Measurements from ENCODE around the gene DTX1. TPM values are rescaled to one million over a fixed set of nuclear protein-coding genes. Genes with fewer than 3 reads are reported as not detected.

The DTX1 gene
- total and polyA plus RNA-seq, 4 donors = 2.1 to 33.2 (median 10.0) TPM

DNA sequence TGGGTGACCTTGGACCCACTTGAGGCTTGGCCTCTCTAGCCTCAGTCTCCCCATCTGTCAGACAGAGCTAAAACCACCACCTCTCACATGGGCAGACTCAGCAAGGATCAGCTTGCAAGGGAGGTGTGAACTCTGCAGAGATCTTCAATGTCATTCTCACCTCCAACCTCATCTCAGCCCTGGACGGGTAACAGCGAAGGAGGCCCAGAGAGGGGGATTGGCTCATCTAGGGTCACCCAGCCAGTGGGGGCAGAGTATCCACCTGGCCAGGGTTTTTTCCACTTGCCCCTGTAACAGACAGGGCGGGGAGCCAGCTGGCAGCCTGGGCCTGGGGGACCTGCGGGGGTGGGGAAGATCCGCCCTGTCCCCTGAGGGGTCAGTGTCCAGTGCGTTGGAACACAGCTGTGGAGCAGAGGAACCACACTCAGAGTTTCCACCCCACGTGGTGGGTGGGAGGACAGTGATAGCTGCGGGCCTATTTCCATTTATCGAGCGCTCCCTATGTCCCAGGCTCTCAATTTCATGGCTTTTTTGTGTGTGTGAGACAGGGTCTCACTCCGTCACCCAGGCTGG lies 27.4 kb downstream of the DTX1 start (continued):
- TF ChIP-seq, protein P1, sequence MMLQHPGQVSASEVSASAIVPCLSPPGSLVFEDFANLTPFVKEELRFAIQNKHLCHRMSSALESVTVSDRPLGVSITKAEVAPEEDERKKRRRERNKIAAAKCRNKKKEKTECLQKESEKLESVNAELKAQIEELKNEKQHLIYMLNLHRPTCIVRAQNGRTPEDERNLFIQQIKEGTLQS (IDR thresholded peaks at IDR 0.05) = peak; percentile 15
- TF ChIP-seq HNF4G (IDR thresholded peaks at IDR 0.05) = no peak
- no peak for TF ChIP-seq GABPA (IDR thresholded peaks at IDR 0.05 in 1 of 2, conservative IDR thresholded peaks at IDR 0.05 in 1 of 2)

DNA sequence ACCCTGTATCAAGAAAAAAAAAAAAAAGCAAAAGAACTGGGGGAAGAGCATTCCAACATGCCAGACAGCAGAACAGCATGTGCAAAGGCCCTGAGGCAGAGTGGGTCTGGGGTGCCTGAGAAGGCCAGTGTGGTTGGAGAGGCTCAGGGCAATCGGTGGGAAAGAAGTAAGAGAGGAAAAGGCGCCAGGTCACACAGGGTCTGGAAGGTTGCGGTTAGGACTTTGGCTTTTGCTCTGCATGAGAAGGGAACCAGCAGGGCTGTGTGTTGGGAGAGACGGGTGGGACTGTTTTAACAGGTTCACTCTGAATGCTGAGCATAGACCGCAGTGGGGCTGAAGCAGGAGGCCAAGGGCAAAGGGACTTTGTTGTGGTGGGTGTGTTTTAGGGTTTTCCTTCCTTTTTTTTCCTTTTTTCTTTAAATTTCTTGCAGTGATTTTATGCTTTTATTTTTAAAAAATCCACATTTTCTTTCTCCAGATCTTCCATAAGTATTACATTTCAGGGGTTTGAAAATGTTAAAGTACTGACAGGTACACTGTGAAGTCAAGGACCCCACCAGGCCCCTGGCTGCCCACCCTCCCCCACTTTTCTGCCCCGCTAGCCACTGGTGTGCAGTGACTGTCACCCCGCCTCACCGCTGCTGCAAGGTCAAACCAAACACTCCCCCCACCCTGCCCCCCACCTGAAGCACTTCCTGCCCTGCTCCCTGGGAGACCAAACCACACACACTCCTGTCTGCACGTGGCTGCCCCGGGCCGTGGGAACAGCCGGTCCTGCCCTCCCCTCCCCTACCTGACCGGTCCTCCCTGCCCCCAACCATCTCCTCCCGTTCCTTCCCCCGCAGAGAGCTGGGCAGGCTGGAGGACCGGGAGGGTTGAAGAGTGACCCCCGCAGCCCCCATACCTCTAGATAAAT lies 30.0 kb downstream of the DTX1 start:
- Histone ChIP-seq H3K4me3 (ENCODE audit: low read depth in 1 of 3, low read length in 3 of 3) (no peak overlapping the region), H3K9me3 (ENCODE audit: control insufficient read depth in 4 of 4, low read length in 3 of 4) (no peaks in the 10 kb centered on the region), H3K27ac (ENCODE audit: low read depth in 1 of 2, low read length in 2 of 2) (no peak overlapping the region), H3K27me3 (ENCODE audit: control insufficient read depth in 4 of 4, insufficient read depth in 4 of 4, low read length in 3 of 4) (no peaks in the 10 kb centered on the region), H3K36me3 (ENCODE audit: control insufficient read depth in 4 of 4, insufficient read depth in 3 of 4, low read depth in 1 of 4, low read length in 3 of 4) (peaks cover 0 to 6% (median 2%) of the 10 kb centered on the region in 4 donors), H3K4me1 (ENCODE audit: control insufficient read depth in 4 of 4, insufficient read depth in 4 of 4, low read length in 3 of 4) (peaks cover 0 to 4% (median 2%) of the 10 kb centered on the region in 4 donors), H3K9ac (ENCODE audit: low read depth in 1 of 2, low read length in 2 of 2) (no peak overlapping the region)
- TF ChIP-seq FOXA2 (IDR thresholded peaks at IDR 0.05) = no peak
- no peak for TF ChIP-seq RAD21 (IDR thresholded peaks at IDR 0.05)
- no peak for TF ChIP-seq GABPA (IDR thresholded peaks at IDR 0.05 in 1 of 2, conservative IDR thresholded peaks at IDR 0.05 in 1 of 2)
- TF ChIP-seq, protein P1 (IDR thresholded peaks at IDR 0.05) = no peak
- TF ChIP-seq, protein P2, sequence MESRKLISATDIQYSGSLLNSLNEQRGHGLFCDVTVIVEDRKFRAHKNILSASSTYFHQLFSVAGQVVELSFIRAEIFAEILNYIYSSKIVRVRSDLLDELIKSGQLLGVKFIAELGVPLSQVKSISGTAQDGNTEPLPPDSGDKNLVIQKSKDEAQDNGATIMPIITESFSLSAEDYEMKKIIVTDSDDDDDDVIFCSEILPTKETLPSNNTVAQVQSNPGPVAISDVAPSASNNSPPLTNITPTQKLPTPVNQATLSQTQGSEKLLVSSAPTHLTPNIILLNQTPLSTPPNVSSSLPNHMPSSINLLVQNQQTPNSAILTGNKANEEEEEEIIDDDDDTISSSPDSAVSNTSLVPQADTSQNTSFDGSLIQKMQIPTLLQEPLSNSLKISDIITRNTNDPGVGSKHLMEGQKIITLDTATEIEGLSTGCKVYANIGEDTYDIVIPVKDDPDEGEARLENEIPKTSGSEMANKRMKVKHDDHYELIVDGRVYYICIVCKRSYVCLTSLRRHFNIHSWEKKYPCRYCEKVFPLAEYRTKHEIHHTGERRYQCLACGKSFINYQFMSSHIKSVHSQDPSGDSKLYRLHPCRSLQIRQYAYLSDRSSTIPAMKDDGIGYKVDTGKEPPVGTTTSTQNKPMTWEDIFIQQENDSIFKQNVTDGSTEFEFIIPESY (IDR thresholded peaks at IDR 0.05) = no peak
- TF ChIP-seq, protein P3, sequence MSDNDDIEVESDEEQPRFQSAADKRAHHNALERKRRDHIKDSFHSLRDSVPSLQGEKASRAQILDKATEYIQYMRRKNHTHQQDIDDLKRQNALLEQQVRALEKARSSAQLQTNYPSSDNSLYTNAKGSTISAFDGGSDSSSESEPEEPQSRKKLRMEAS (IDR thresholded peaks at IDR 0.05) = no peak
- TF ChIP-seq, protein P4, sequence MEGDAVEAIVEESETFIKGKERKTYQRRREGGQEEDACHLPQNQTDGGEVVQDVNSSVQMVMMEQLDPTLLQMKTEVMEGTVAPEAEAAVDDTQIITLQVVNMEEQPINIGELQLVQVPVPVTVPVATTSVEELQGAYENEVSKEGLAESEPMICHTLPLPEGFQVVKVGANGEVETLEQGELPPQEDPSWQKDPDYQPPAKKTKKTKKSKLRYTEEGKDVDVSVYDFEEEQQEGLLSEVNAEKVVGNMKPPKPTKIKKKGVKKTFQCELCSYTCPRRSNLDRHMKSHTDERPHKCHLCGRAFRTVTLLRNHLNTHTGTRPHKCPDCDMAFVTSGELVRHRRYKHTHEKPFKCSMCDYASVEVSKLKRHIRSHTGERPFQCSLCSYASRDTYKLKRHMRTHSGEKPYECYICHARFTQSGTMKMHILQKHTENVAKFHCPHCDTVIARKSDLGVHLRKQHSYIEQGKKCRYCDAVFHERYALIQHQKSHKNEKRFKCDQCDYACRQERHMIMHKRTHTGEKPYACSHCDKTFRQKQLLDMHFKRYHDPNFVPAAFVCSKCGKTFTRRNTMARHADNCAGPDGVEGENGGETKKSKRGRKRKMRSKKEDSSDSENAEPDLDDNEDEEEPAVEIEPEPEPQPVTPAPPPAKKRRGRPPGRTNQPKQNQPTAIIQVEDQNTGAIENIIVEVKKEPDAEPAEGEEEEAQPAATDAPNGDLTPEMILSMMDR (IDR thresholded peaks at IDR 0.05; ENCODE audit: low read depth, low read length, missing input control) = no peak
- TF ChIP-seq, protein P5, sequence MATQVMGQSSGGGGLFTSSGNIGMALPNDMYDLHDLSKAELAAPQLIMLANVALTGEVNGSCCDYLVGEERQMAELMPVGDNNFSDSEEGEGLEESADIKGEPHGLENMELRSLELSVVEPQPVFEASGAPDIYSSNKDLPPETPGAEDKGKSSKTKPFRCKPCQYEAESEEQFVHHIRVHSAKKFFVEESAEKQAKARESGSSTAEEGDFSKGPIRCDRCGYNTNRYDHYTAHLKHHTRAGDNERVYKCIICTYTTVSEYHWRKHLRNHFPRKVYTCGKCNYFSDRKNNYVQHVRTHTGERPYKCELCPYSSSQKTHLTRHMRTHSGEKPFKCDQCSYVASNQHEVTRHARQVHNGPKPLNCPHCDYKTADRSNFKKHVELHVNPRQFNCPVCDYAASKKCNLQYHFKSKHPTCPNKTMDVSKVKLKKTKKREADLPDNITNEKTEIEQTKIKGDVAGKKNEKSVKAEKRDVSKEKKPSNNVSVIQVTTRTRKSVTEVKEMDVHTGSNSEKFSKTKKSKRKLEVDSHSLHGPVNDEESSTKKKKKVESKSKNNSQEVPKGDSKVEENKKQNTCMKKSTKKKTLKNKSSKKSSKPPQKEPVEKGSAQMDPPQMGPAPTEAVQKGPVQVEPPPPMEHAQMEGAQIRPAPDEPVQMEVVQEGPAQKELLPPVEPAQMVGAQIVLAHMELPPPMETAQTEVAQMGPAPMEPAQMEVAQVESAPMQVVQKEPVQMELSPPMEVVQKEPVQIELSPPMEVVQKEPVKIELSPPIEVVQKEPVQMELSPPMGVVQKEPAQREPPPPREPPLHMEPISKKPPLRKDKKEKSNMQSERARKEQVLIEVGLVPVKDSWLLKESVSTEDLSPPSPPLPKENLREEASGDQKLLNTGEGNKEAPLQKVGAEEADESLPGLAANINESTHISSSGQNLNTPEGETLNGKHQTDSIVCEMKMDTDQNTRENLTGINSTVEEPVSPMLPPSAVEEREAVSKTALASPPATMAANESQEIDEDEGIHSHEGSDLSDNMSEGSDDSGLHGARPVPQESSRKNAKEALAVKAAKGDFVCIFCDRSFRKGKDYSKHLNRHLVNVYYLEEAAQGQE (IDR thresholded peaks at IDR 0.05) = no peak
- TF ChIP-seq TAF1 (conservative IDR thresholded peaks at IDR 0.05) = no peak
- no peak for TF ChIP-seq JUND (IDR thresholded peaks at IDR 0.05)
- peak in 1 of 2 donors; percentile 19 for TF ChIP-seq RXRA (IDR thresholded peaks at IDR 0.05)
- TF ChIP-seq FOXA1 (IDR thresholded peaks at IDR 0.05) = no peak
- TF ChIP-seq SP1 (IDR thresholded peaks at IDR 0.05) = peak; percentile 27
- TF ChIP-seq YY1 (IDR thresholded peaks at IDR 0.05) = no peak
- TF ChIP-seq NR2F2 (IDR thresholded peaks at IDR 0.05) = no peak
- TF ChIP-seq EGR1 (IDR thresholded peaks at IDR 0.05; ENCODE audit: low read depth in 2 of 2) = no peak
- TF ChIP-seq HNF4A (conservative IDR thresholded peaks at IDR 0.05) = peak; percentile 33 to 54
- TF ChIP-seq HNF4G (IDR thresholded peaks at IDR 0.05) = no peak
- WGBS = 47% methylated on average over 17 of the region's 17 CpGs
- peak; percentile 43 for DNase-seq (ENCODE audit: low spot score)

Measured in liver (tissue), 9 donors.